SU-DHL-6 (cell line): ENCODE results near the gene XYLT1.

Experiments used
- CTCF ChIP-seq: fragments of 200-600 bp; sonication (generic); IDR thresholded peaks from one replicate; pipeline ENCODE4 v1.5.1; 2017; ENCODE audit warnings: antibody characterized with exemption, mild to moderate bottlenecking, low read length, moderate library complexity; ENCODE audit not compliant: insufficient read depth, poor library complexity, severe bottlenecking
- EZH2phosphoT487 ChIP-seq: fragments of 200-600 bp; sonication (generic), shearing (Covaris generic); conservative IDR thresholded peaks from 2 replicates; pipeline ENCODE4 v1.6.1; 2018; ENCODE audit warnings: mild to moderate bottlenecking, antibody characterized with exemption, low read length, moderate library complexity, mixed read lengths

- TF ChIP-seq CTCF (no peak), EZH2phosphoT487 (no peak)
These were observed 30.6 kb upstream of the XYLT1 start for GRCh38 chr16:17501321-17501720.
